Activated CD4-positive, CD25-positive, alpha-beta regulatory T cell treated with anti-CD3 and anti-CD28 coated beads, Interleukin-2, amount 50 U/mL, for 72 hours (primary cell): ENCODE results near the gene EIF4ENIF1.
A peak's percentile ranks its signal among the peaks of the same experiment; 100 is the strongest.
"Not testable (repeated sequence)": the region's sequence is repeated elsewhere in the genome, so short reads cannot be mapped to it uniquely, and the experiment has no call there.

Source experiments
- DNase-seq: peaks from one replicate; pipeline ENCODE4 v3.0.0; 2021

EIF4ENIF1 gene

GRCh38 chr22:31442768-31443489 is 46.7 kb downstream of the EIF4ENIF1 start:
- no peak for DNase-seq

GRCh38 chr22:31441652-31442051 is 48.0 kb downstream of the EIF4ENIF1 start:
- DNase-seq, result no peak

- no peak for DNase-seq
Measured at GRCh38 chr22:31440681-31441080, 49.0 kb downstream of the EIF4ENIF1 start.

GRCh38 chr22:31439808-31440207 is 49.8 kb downstream of the EIF4ENIF1 start:
- no peak for DNase-seq

- DNase-seq, result no peak
Measured at GRCh38 chr22:31436132-31436531, 53.5 kb downstream of the EIF4ENIF1 start.

- no peak for DNase-seq
Measured at GRCh38 chr22:31431950-31432349, 57.7 kb downstream of the EIF4ENIF1 start.

GRCh38 chr22:31425331-31426050 is 64.2 kb downstream of the EIF4ENIF1 start:
- no peak for DNase-seq

GRCh38 chr22:31402350-31402749 is 87.3 kb downstream of the EIF4ENIF1 start:
- not testable (repeated sequence) for DNase-seq

- no peak for DNase-seq
Measured at GRCh38 chr22:31400023-31400397, 89.6 kb downstream of the EIF4ENIF1 start.

GRCh38 chr22:31399211-31400022 is 90.2 kb downstream of the EIF4ENIF1 start, which contains the start of gene DRG1:
Gene DRG1 (plus strand): TSS chr22:31399604. CDS start chr22:31399684, 80 bp downstream.
- DNase-seq, result peak; percentile 99

GRCh38 chr22:31398231-31398630 is 91.4 kb downstream of the EIF4ENIF1 start:
- no peak for DNase-seq

GRCh38 chr22:31394326-31394725 is 95.3 kb downstream of the EIF4ENIF1 start:
- no peak for DNase-seq

- no peak for DNase-seq
Measured at GRCh38 chr22:31393893-31394292, 95.7 kb downstream of the EIF4ENIF1 start.
